Right ventricle myocardium superior (tissue), 1 donor: ENCODE results near the gene LHX8. TPM values are rescaled to one million over a fixed set of nuclear protein-coding genes. Genes with fewer than 3 reads are reported as not detected.
A peak's percentile ranks its signal among the peaks of the same experiment; 100 is the strongest.

ENCODE experiments used
- ATAC-seq: fragments of 200-7000 bp; cut with Tn5 transposase; one replicate; pipeline ENCODE4 v1.9.1; 2020; ENCODE audit warnings: mild to moderate bottlenecking; ENCODE audit not compliant: poor library complexity
- DNase-seq: peaks from one replicate; pipeline ENCODE4 v3.0.0-alpha.2; 2020
- intact Hi-C: fragments of 100-400 bp; cut with DNase I; formaldehyde crosslinking; loops from one replicate; pipeline ENCODE4 v1.11.2; 2022
- total RNA-seq: library from RNA; stranded (reverse); fragmentation: NEBNext Ultra II Directional; extraction: Animal tissue kit (Norgen Biotek cat#: 25700); gene quantifications from one replicate; pipeline ENCODE4 v1.2.1, GENCODE V29; 2021
- donor health status: DM: no; HTN: yes; CAD: no; lungs with severe emphysema.

The LHX8 gene
- total RNA-seq, 1 donor from 2014 or later, result not detected

DNA sequence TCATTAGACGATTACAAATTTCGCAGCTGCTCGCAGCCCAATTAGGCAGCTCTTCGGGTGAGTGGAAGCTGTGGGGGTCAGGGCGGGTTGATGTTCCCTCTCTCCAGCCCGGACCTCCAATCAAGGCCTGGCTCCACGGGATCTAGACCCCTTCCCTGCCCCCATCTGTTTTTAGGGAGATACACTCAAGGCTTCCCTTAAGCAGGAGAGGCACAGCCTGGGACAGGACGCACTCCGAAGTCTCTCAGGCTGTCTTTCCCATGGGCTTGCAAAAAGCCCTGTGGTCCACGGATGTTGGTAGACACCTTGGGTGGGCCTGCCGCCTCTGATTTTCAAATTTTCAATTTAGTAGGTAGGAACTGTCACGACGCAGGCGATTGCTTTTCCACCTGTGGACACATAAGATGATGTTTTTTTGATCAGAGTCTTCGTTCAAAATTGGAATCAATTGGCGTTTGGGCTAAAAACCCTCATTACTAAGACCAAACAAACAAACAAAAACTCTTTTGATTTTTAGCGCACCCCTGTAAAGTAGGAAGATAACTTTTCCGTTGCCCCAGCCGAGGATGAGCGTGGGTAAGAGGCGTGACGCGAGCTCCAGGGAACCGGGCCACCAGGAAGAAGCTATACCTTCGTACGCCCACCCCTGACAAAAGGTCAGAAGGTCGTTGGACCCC lies 2.5 kb upstream of the LHX8 start:
- no peak for ATAC-seq
- DNase-seq, result no peak
- intact Hi-C loops, result no loop called here

DNA sequence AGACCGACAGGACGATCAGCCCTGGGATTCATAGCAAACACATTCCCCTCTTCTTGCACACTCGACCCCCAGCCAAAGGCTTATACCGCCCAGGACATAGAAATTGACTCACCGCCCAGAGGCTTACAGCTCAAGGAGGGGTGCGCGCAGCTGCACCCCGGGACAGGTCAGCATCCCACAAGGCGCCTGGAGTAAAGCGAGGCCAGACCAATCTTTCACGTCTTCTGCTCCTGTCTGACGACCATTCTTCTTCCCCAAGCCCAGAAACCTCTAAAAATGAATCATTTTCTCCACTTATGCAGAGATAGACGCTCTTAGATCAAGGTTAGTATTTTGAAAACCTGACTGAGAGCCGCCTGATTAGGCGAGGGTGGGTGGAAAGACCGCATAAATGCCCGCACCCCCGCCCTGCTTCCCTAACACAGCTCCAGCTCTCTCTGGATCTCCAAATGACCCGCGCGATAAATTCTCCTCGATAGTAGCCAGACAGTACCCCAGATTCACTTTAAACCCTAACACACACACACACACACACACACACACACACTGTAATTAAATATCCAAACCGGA lies 1.9 kb upstream of the LHX8 start:
- intact Hi-C loops, result no loop called here
- no peak for DNase-seq
- no peak for ATAC-seq

GRCh38 chr1:75132812-75133619 lies 1.2 kb upstream of the LHX8 start:
- DNase-seq, result no peak

GRCh38 chr1:75134647-75135572 lies 722 bp downstream of the LHX8 start:
- ATAC-seq, result no peak
- DNase-seq, result no peak

More at GRCh38 chr1:75132812-75133619, 1.2 kb upstream of the LHX8 start:
- intact Hi-C loops, result no loop called here
- no peak for ATAC-seq

DNA sequence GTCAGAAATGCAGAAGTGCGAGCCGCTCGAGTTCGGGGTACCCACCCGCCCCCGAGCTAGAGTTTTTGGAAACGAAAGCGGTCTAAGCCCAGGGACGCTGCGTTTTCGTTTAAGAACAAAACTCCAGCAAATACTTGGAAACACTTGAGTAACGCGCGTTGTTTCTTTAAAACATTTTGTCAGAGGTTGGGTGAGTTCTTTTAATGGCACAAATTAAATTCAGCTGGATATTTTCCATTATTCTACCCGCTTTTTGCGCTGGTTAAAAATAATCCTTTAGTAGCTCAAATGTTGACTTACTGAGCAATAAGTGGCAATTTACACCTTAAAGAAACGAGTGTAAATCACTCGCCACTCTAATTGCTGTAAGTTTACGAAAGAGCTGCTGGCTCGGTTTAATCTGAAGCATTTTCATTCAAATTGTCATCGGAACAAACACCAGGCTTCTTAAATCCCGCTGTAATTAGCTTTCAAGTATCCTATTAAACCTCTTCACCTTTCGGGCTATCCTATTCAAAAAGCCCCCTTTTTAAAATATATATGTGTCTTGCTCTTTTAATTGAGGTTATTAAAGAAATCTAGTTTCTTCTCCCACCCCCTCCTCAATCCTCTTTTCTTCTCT lies 1.5 kb downstream of the LHX8 start:
- ATAC-seq, result no peak
- intact Hi-C loops, result no loop called here
- DNase-seq, result no peak

More at GRCh38 chr1:75134647-75135572, 722 bp downstream of the LHX8 start:
- intact Hi-C loops, result no loop called here

DNA sequence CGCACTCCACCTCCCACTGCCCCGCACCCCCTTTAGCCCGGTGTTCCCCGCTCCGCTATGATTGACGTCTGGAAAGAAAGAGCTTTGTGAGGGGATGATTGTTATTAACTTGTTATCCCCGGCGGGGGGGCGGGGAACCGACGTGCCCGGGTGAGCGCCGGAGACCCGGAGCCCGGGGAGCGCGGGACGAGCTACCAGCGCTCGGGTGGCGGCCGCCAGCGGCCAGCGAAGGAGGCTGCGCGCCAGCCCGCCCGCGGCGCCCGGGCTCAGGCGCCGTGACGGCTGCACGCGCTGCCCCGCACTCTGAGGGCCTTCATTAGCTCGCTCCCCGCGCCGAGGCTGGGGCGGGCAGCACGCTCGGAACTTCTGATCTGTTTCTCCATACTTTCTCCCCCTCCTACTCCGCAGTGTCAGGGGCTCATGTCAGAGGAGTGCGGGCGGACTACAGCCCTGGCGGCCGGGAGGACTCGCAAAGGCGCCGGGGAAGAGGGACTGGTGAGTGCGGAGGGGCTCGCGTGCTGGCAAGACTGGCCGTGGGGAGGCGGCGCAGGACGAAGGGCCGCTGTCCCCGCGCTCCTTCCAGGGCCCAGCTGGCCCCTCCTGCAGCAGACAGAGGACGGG lies 2.1 kb downstream of the LHX8 start:
- DNase-seq (no peak), ATAC-seq (no peak)
- intact Hi-C loops, result no loop called here

- ATAC-seq (no peak), DNase-seq (no peak)
- intact Hi-C loops, result no loop called here
Measured at GRCh38 chr1:75136921-75137641, 2.9 kb downstream of the LHX8 start.

DNA sequence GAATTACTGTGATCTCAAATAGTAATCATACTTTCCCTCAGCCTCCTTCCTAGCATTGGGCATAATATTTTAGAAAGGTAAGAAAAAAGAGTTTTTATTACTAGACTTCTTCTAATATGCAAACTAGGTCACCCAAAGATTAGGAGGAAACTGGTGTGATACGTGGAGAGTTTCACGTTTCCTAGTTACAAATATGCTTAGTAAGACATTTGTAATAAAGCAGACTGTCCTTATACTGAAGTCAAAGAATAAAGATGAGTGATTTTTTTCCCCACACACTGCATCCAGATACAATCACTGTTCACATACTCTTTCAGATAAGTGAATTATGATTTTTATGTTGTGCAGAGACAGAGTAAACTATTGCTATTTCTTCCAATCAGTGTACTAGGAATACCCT lies 17.9 kb downstream of the LHX8 start:
- intact Hi-C loops, result no loop called here
- ATAC-seq (no peak), DNase-seq (no peak)

DNA sequence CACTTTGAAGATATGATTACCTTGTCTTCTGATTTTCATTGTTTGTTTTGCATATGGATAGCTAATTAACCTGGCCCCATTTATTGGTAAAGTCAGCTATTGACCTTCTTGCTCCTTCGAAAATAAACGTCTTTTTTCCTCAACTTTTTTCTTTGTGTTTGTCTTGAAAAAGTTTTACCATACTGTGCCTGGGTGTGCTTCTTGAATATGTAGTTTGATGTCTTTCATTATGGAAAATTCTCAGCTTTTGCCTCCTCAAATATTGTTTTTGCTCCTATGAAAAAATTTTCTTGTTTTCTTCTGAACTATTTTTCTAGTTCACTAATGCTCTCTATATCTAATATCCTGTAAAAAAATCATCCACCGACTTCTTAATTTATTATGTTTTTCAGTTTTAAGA lies 25.0 kb downstream of the LHX8 start:
- DNase-seq (no peak), ATAC-seq (no peak)
- intact Hi-C loops, result no loop called here

- intact Hi-C loops, result no loop called here
- ATAC-seq (no peak), DNase-seq (no peak)
Measured at GRCh38 chr1:75165264-75165663, 31.1 kb downstream of the LHX8 start.

- intact Hi-C loops, result no loop called here
Measured at GRCh38 chr1:75166821-75167220, 32.6 kb downstream of the LHX8 start.

DNA sequence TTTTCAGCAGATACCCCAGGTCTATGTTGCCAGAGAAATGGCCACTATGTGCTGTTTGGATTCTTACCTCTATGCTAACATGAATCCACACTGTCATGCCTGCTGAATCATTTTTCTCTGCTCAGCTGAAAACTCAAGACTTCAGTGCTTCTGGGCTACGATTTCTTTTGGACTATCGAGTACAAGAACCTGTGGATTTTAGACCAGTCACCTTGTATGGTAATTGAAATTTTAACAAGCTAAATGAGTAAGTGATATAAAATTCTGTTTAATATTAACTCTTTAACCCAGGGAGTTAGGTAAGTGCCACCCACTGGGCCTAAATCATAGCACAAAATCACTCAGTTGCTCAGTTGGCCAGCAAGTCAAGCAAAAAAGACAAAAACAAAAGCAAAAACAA lies 35.8 kb downstream of the LHX8 start:
- DNase-seq (no peak), ATAC-seq (no peak)
- intact Hi-C loops, result no loop called here

More at GRCh38 chr1:75166821-75167220, 32.6 kb downstream of the LHX8 start:
- ATAC-seq (no peak), DNase-seq (no peak)

GRCh38 chr1:75170981-75171380 lies 36.8 kb downstream of the LHX8 start:
- ATAC-seq, result no peak
- intact Hi-C loops, result no loop called here

DNA sequence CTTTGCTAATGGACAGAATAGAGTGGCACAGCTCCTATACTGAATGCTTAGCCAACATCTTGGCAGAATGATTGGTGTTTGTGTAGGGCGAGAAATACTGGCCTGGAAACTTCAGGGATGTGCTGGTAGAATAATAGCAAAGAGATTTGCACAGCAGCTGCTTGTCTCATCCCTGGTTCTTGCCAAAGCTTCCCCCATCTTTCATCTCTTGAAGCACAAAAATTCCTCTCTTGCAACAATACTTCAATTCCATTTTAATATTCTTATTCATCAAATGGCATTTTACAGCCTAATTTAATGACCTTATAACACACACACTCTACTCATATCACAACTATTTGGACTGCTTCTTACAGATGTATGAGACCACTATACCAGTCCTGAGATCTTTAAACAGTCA lies 37.7 kb downstream of the LHX8 start:
- intact Hi-C loops, result no loop called here
- ATAC-seq, result no peak
- DNase-seq, result no peak

More at GRCh38 chr1:75170981-75171380, 36.8 kb downstream of the LHX8 start:
- DNase-seq, result no peak

DNA sequence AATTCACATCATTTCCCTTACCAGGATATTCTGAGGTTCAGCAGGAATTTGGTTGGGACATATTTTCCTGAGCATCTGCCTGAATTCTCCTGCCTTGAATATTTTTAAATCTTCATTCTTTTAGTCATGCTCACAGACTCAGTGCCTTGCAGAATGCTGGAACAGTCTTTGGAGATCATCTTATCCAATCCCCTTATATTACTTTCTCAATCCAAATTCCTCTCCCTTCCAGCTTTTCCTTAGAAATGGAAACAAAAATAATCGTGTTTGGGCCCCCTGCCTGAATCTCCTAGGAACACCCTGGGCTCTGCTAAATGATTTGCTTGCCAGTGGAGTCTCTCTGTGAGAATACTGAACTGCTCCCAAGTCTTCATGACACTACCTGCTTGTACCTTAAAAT lies 38.4 kb downstream of the LHX8 start:
- ATAC-seq, result peak; percentile 39
- intact Hi-C loops, result no loop called here
- no peak for DNase-seq

DNA sequence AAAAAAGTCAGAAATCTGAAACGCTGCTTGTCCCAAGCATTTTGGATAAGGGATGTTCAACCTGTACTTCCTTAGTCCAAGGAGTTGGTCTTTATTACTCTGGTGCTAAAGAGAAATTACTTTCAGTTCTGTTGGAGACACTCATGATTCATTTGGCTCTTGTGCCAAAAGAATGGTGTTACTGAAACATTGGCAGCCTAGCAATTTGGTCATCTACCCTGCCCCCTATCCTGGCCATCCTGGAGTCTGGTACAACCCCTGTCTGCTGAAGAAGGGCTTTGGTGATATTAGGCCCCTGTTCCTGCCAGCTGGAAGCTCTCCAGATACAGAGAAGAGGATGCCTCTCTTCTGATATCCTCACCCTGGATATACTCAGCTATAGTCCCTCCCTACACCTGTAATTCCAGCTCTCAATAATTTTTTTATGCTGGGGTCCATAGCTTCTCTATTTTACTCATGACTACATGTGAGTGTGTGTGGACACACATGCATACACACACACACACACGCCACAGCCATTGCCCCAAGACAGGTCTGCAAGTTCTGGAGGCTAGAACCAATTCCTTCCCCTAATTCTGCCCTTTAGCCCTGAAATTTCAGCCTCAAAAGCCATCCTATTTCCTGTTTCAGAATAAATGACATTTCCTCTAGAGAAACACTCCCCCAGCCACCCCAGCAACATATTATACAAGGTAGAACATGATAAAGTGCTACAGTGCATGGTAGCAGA lies 40.0 kb downstream of the LHX8 start:
- intact Hi-C loops, result no loop called here
- DNase-seq, result no peak
- no peak for ATAC-seq
